HG03439 (cell line): ENCODE data around the gene C13orf46.
"Not testable (repeated sequence)": the region's sequence is repeated elsewhere in the genome, so short reads cannot be mapped to it uniquely, and the experiment has no call there.

Experiments
- ATAC-seq: cut with Tn5 transposase; IDR thresholded peaks from one replicate; pipeline ENCODE4 v1.9.1; 2021; ENCODE audit warnings: mild to moderate bottlenecking, moderate library complexity; ENCODE audit not compliant: unreplicated experiment

The C13orf46 gene

GRCh38 chr13:113914333-113915011 is 59.4 kb downstream of the C13orf46 start:
- ATAC-seq: no peak

GRCh38 chr13:113913838-113914237 is 60.0 kb downstream of the C13orf46 start:
- ATAC-seq: not testable (repeated sequence)

- ATAC-seq: not testable (repeated sequence)
Observed at GRCh38 chr13:113913408-113913807, 60.5 kb downstream of the C13orf46 start.

- ATAC-seq: no peak
Observed at GRCh38 chr13:113912596-113912995, 61.3 kb downstream of the C13orf46 start.

- ATAC-seq: no peak
Observed at GRCh38 chr13:113907635-113908617, 66.0 kb downstream of the C13orf46 start.

GRCh38 chr13:113906571-113906970 is 67.3 kb downstream of the C13orf46 start:
- no peak for ATAC-seq

- no peak for ATAC-seq
Observed at GRCh38 chr13:113905942-113906341, 67.9 kb downstream of the C13orf46 start.

- ATAC-seq: no peak
Observed at GRCh38 chr13:113905018-113905417, 68.9 kb downstream of the C13orf46 start.

- no peak for ATAC-seq
Observed at GRCh38 chr13:113904411-113904810, 69.5 kb downstream of the C13orf46 start.

GRCh38 chr13:113903912-113904311 is 70.0 kb downstream of the C13orf46 start:
- no peak for ATAC-seq
